ENCODE results near the gene BCL2.
"Not testable (repeated sequence)": the region's sequence is repeated elsewhere in the genome, so short reads cannot be mapped to it uniquely, and the experiment has no call there.

BCL2 gene

DNA sequence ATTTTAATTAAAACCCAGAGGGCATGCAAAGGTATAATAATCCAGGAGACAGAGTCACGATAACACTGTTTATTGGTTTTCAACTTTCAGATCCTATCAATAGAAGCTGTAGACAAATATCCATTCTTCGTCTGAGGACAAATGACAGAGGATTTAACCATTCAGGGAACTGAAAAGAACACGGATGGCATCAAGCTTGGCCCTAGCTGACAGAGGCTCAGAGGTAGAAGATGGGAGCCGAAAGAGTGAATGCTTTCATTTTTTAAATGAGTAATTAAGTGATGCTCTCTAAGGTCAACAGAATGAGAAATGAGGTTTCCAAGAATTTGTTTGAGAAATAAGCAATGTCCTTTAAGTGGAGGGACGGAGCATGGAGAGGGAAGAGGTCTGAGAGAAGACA is 62.1 kb downstream of the BCL2 start:
- no peak for DNase-seq

DNA sequence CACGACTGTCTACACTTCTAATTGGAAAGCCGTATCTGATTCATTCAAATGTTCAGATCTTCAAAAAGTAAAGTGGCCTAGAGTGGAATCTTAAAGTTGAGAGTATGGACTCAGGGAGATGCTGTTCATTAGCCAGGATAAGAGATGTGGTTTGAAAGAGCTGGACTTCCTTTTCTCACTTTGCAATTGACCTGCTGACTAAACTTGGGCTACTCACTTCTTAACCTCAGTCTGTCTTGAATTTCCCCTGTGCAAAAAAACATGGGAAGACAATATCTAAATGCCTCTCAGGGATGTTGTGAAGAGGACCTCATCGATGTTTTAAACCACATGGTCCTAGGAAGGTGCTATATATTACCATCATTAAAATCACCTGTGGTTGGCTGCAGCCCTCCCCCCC is 64.1 kb downstream of the BCL2 start:
- no peak for DNase-seq

DNA sequence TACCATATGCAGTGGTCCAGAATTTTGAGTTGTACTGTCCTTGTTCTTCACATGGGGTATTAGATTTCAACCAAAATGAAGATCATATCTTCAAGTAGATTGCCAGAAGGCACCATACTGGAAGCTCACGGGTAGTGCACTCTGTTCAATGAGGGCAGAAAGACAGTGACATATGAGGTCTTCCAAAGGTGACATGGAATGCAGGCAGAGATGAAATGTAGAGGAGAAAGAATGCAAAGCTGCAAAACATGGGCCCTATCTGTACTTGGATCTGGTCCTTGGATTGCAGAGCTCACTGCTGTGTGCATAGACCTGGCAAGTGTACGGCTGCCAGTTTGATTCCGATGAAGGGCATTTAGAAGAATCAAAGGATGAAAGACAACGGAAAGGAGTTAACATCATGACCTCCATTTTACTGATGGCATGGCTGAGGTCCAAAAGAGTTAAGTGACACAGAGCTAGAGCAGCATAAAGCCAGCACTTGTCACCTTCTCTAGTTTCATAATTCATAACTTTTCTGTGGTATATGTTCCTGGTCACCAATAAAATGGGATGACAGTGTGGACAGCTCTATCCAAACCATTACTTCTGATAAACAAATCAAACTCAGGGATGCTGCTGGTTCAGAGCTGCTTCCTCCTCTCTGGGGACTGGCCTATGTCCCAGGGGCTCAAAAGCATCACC is 64.7 kb downstream of the BCL2 start:
- no peak for DNase-seq

- DNase-seq, result no peak
These were observed 65.9 kb downstream of the BCL2 start for GRCh38 chr18:63253428-63254372.

DNA sequence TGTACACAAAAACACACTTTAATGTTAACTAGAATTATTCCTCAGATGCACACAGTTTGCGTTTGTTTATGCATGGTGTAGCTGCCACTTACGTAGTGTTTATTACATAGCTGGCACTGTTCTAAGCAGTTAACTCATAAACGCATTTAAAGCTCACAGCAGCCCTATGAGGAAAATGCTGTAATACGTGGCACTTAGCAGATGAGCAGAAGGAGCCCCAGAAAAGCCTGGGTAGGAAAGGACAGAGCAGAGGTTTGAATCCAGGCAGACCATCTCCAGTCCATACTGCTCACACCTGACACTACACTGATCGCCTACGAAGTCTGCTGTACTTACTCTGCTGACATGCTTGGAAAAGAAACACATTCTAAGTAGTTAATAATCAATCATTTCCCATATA is 66.6 kb downstream of the BCL2 start:
- no peak for DNase-seq

GRCh38 chr18:63249771-63250170 is 69.8 kb downstream of the BCL2 start:
- no peak for DNase-seq

GRCh38 chr18:63247926-63248325 is 71.6 kb downstream of the BCL2 start:
- no peak for DNase-seq

- no peak for DNase-seq
These were observed 72.1 kb downstream of the BCL2 start for GRCh38 chr18:63247506-63247905.

- no peak for DNase-seq
These were observed 74.0 kb downstream of the BCL2 start for GRCh38 chr18:63245600-63245999.

DNA sequence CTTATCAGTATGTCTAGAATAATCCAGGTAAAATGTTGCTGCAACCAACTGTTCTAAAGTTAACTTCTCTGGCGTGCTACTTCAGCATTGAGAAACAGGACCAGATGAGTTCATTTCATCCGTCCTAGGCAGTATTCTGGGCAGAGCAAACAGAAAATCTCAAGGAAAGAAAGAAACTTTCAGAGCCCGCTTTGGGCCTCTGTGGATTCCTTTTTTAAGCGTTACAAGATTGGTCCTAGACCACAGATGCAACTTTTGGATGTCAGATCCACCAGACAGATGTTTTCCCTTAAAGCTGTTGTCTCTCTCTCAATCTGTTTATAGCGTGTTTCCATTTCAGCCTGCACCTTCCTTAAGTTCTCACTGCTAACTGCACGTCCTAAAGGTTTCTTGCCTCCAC is 75.0 kb downstream of the BCL2 start:
- no peak for DNase-seq

DNA sequence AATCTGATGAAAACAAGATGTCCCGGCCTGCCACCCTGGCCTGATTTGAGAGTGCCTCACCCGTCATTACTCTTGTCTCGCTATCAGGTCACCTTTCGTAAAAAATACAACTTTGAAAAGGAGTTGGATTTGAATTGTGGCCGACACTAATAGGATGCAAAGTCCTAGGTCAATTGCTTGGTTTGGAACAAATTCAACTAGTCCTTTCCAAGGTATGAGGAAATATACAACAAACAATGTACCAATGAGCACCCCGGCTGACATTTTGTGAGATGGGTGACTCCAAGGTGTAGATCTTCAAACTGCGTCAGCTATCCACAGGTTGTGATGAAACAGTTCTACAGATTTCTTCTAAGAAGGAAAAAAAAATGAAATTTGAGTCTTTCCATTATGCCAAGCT is 77.8 kb downstream of the BCL2 start:
- no peak for DNase-seq

GRCh38 chr18:63241317-63241712 is 78.3 kb downstream of the BCL2 start:
- DNase-seq, result no peak

DNA sequence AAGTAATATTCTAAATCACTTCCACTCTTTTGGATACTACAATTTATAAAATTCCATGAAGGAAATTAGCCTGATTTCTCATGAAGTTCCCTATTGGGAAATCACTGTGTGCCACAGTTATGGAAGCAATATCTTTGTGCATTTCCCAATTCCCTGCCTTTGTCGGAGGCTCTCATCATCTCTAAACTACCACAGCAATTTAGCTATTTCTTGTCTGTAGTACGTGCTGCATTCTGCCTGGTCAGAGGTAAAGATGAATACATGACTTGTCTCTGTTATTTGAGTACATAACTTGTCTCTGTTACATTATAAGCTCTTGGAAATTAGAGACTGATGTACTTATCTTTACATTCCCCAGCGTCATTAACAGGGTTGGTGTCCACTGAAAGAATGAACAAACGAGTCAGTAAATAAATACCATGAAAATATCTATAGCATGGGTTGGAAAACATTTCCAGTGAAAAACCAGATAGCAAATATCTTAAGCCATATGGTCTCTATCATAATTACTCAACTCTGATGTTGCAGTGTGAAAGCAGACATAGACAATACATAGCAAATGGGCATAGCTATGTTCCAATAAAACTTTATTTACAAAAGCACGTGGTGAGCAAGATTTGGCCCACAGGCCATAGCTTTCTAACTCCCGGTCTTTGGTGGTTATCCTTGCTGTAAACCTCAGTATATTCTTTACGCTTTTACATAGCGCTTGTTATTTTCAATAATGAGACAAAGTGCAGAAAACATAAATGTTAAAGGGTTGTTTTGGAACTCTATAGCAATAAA is 78.8 kb downstream of the BCL2 start:
- no peak for DNase-seq

- no peak for DNase-seq
These were observed 80.9 kb downstream of the BCL2 start for GRCh38 chr18:63238693-63239075.

- no peak for DNase-seq
These were observed 81.5 kb downstream of the BCL2 start for GRCh38 chr18:63237881-63238692.

GRCh38 chr18:63236921-63237846 is 82.4 kb downstream of the BCL2 start:
- no peak for DNase-seq

GRCh38 chr18:63236406-63236805 is 83.2 kb downstream of the BCL2 start:
- DNase-seq, result no peak

DNA sequence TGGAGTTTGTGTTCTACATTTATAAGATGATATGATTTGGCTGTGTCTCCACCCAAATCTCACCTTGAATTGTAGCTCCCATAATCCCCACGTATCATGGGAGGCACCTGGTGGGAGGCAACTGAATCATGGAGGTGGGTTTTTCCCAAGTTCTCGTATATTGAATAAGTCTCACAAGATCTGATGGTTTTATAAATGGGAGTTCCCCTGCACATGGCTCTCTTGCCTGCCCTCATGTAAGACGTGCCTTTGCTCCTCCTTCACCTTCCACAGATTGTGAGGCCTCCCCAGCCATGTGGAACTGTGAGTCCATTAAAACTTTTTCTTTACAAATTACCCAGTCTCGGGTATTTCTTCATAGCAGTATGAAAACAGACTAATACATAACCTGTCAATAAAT is 83.6 kb downstream of the BCL2 start:
- DNase-seq, result not testable (repeated sequence)

DNA sequence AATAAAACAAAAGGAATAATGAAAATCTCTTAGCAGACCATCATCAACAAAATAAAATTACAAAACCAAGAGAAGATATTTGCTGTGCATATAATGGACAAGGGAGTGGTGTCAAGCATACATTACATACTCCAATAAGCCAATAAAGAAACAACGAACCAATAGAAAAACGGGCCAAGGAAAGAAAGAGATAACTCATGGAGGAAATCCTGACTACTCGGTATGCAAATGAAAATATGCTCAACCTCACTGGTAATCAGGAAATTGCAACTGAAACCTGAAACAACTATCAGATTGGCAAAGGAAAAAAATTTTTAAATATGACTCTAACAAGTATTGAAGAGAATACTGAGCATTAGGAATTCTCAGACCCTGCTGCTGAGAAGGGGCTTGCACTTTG is 84.7 kb downstream of the BCL2 start:
- DNase-seq, result no peak

- DNase-seq, result no peak
These were observed 85.1 kb downstream of the BCL2 start for GRCh38 chr18:63234432-63234831.

DNA sequence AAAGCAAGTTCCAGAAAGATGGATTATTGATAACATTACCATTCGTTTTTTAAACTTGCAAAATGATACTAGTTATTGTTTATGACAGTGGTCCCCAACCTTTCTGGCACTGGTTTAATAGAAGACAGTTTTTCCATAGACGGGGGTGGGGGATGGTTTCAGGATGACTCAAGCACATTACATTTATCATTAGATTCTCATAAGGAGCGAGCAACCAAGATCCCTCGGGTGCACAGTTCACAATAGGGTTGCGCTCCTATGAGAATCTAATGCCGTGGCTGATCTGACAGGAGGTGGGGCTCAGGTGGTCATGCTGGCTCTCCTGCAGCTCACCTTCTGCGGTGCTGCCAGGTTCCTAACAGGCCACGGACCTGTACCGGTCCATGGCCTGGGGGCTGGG is 86.2 kb downstream of the BCL2 start:
- DNase-seq, result no peak

GRCh38 chr18:63232826-63233225 is 86.7 kb downstream of the BCL2 start:
- no peak for DNase-seq
